ENCODE results near the gene CTAG1A. TPM values are rescaled to one million over a fixed set of nuclear protein-coding genes. Genes with fewer than 3 reads are reported as not detected.
A peak's percentile ranks its signal among the peaks of the same experiment; 100 is the strongest.

The CTAG1A gene
- total and polyA plus RNA-seq, 9 of the 15 experiments (the other 6 are each of a cell fraction or from before 2014, with no cell fraction given) = 0.32 TPM; not detected in 8

GRCh38 chrX:154546354-154547244, 38.3 kb upstream of the CTAG1A start, which contains the start of gene G6PD (continued):
- TF ChIP-seq YY1 (IDR thresholded peaks at IDR 0.05; ENCODE audit: borderline replicate concordance in 1 of 3, control insufficient read depth in 1 of 3, extremely low read depth in 1 of 3, insufficient read depth in 3 of 3, insufficient read length in 1 of 3, insufficient replicate concordance in 2 of 3, low read depth in 1 of 3, low read length in 2 of 3) (peak in 1 of 3 experiments; percentile 8), PML (IDR thresholded peaks at IDR 0.05; ENCODE audit: low read length) (peak; percentile 34; the same call in 1 of the 2 replicates), POLR2AphosphoS2 (IDR thresholded peaks at IDR 0.05; ENCODE audit: low read length) (peak; percentile 61; the same call in 1 of the 2 replicates), KDM5B (IDR thresholded peaks at IDR 0.05; ENCODE audit: insufficient replicate concordance, low read depth, low read length) (peak; percentile 27), MEIS2 (IDR thresholded peaks at IDR 0.05; ENCODE audit: partially characterized antibody) (peak; percentile 25), VEZF1 (CRISPR knock-in tag; IDR thresholded peaks at IDR 0.05) (peak; percentile 79)
